ENCODE measurements around the gene COPB2. TPM values are rescaled to one million over a fixed set of nuclear protein-coding genes. Genes with fewer than 3 reads are reported as not detected.

Gene COPB2
- total and polyA plus RNA-seq, 2 donors (not counting 3 experiments of a cell fraction or from before 2014, with no cell fraction given): 72.1 to 146 TPM

DNA sequence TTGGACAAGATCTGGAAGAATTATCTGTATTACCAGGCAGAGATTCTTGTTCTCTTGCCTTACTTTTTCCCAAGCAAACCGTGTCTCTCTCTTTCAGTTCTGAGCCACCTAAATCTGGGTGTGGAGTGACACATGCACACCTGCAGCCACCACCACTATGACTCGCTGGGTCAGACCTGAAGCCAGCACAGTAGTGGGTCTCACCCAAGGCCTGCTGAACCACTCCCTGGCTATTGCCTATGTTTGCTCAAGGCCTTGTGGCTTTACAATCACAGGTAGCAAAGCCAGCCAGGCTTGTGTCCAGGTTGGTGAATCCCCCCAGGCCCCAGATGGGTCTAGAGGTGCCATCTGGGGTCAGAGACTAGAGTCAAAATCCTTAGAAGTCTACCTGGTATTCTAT, 28.7 kb upstream of the COPB2 start:
- intact Hi-C loops (cut with micrococcal nuclease): no loop called here
- BruUV-seq (replicated peaks): no TSS peak
- no peak overlapping the region for H3K27ac ChIP-seq (ENCODE audit: insufficient read depth, low read depth, low read length)
- H3K27me3 ChIP-seq (ENCODE audit: control insufficient read depth in 2 of 2, insufficient read depth in 2 of 2, low read length in 2 of 2): no peaks in the 10 kb centered on the region
- dilution Hi-C loops (cut with MboI; ENCODE audit: extremely low pct_ligation_motif_present, low sequenced_read_pairs): no loop called here
- no peaks in the 10 kb centered on the region for H4K20me1 ChIP-seq (replicated peaks; ENCODE audit: control insufficient read depth, extremely low read depth, insufficient read depth, low read length)
- H3K9me1 ChIP-seq (replicated peaks; ENCODE audit: control insufficient read depth, extremely low read depth, insufficient read depth, low read length): no peaks in the 10 kb centered on the region
- CTCF ChIA-PET: no interaction called here
- no peak overlapping the region for H3K4me2 ChIP-seq (ENCODE audit: insufficient read depth, low read length)
- DNase-seq (ENCODE audit: low read depth, low spot score) (no peak), FAIRE-seq (no peak)
- POLR2A ChIA-PET: no interaction called here
- no peak overlapping the region for H3K9ac ChIP-seq (replicated peaks; ENCODE audit: extremely low read depth, insufficient read depth, low read length)
- TF ChIP-seq EZH2 (IDR thresholded peaks at IDR 0.05; ENCODE audit: borderline replicate concordance, low read depth, low read length, severe bottlenecking): no peak
- TF ChIP-seq, protein P1, sequence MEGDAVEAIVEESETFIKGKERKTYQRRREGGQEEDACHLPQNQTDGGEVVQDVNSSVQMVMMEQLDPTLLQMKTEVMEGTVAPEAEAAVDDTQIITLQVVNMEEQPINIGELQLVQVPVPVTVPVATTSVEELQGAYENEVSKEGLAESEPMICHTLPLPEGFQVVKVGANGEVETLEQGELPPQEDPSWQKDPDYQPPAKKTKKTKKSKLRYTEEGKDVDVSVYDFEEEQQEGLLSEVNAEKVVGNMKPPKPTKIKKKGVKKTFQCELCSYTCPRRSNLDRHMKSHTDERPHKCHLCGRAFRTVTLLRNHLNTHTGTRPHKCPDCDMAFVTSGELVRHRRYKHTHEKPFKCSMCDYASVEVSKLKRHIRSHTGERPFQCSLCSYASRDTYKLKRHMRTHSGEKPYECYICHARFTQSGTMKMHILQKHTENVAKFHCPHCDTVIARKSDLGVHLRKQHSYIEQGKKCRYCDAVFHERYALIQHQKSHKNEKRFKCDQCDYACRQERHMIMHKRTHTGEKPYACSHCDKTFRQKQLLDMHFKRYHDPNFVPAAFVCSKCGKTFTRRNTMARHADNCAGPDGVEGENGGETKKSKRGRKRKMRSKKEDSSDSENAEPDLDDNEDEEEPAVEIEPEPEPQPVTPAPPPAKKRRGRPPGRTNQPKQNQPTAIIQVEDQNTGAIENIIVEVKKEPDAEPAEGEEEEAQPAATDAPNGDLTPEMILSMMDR (IDR thresholded peaks at IDR 0.05; ENCODE audit: extremely low read depth in 1 of 2, insufficient read depth in 1 of 2, low read depth in 1 of 2, low read length in 2 of 2): no peak
- no peak for TF ChIP-seq POLR2A (IDR thresholded peaks at IDR 0.05; ENCODE audit: low read depth, low read length)
- TF ChIP-seq POLR2AphosphoS5 (IDR thresholded peaks at IDR 0.05; ENCODE audit: insufficient read depth, low read depth, low read length): no peak
- TF ChIP-seq FOS (IDR thresholded peaks at IDR 0.05; ENCODE audit: borderline replicate concordance, insufficient read depth, low read length): no peak
- no peak for TF ChIP-seq GATA2 (IDR thresholded peaks at IDR 0.05; ENCODE audit: insufficient read depth, insufficient read length, low read depth, low read length)
- TF ChIP-seq, protein P2, sequence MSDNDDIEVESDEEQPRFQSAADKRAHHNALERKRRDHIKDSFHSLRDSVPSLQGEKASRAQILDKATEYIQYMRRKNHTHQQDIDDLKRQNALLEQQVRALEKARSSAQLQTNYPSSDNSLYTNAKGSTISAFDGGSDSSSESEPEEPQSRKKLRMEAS (IDR thresholded peaks at IDR 0.05; ENCODE audit: insufficient read depth, insufficient read length): no peak
- no peak for TF ChIP-seq MYC (IDR thresholded peaks at IDR 0.05; ENCODE audit: low read depth, low read length)
- no peak for TF ChIP-seq JUN (IDR thresholded peaks at IDR 0.05; ENCODE audit: borderline replicate concordance, insufficient read depth, insufficient read length, low read depth)
- no peaks in the 10 kb centered on the region for H3K79me2 ChIP-seq (ENCODE audit: control insufficient read depth, insufficient read depth, low read length)
- no peaks in the 10 kb centered on the region for H3K4me1 ChIP-seq (ENCODE audit: control insufficient read depth, extremely low read depth, insufficient read depth, low read length)
- no peak overlapping the region for H2AFZ ChIP-seq (ENCODE audit: low read depth, low read length)
- no peak overlapping the region for H3K4me3 ChIP-seq (replicated peaks in 1 of 3; ENCODE audit: insufficient read depth in 1 of 3, low read depth in 1 of 3, low read length in 3 of 3)
- H3K36me3 ChIP-seq (ENCODE audit: control insufficient read depth in 2 of 2, extremely low read depth in 1 of 2, insufficient read depth in 2 of 2, low read length in 2 of 2): no peaks in the 10 kb centered on the region
- no peaks in the 10 kb centered on the region for H3K9me3 ChIP-seq (replicated peaks; ENCODE audit: control insufficient read depth, insufficient read depth, low read length)
